GM21529 (cell line): ENCODE measurements around the gene WNT4.

Experiments used
- ATAC-seq: cut with Tn5 transposase; IDR thresholded peaks from one replicate; pipeline ENCODE4 v1.9.1; 2021; ENCODE audit not compliant: unreplicated experiment

The WNT4 gene

GRCh38 chr1:22164841-22165808 lies 22.2 kb upstream of the WNT4 start:
- ATAC-seq, result no peak

GRCh38 chr1:22163564-22163963 lies 20.7 kb upstream of the WNT4 start:
- no peak for ATAC-seq

- ATAC-seq, result no peak
These were observed 20.2 kb upstream of the WNT4 start for GRCh38 chr1:22163137-22163536.

- ATAC-seq, result no peak
These were observed 17.0 kb upstream of the WNT4 start for GRCh38 chr1:22159891-22160290.

GRCh38 chr1:22158654-22159053 lies 15.8 kb upstream of the WNT4 start:
- no peak for ATAC-seq

GRCh38 chr1:22157359-22157966 lies 14.6 kb upstream of the WNT4 start:
- ATAC-seq, result no peak

GRCh38 chr1:22155517-22155916 lies 12.6 kb upstream of the WNT4 start:
- ATAC-seq, result no peak

- no peak for ATAC-seq
These were observed 11.7 kb upstream of the WNT4 start for GRCh38 chr1:22154626-22155025.

GRCh38 chr1:22153660-22154437 lies 11.0 kb upstream of the WNT4 start:
- ATAC-seq, result no peak

- ATAC-seq, result no peak
These were observed 8.0 kb upstream of the WNT4 start for GRCh38 chr1:22150923-22151322.

GRCh38 chr1:22142315-22143064 lies 407 bp downstream of the WNT4 start:
- no peak for ATAC-seq

GRCh38 chr1:22141554-22142314 lies 1.2 kb downstream of the WNT4 start:
- no peak for ATAC-seq

GRCh38 chr1:22140694-22141093 lies 2.2 kb downstream of the WNT4 start:
- ATAC-seq, result no peak

- no peak for ATAC-seq
These were observed 3.1 kb downstream of the WNT4 start for GRCh38 chr1:22139817-22140216.

GRCh38 chr1:22139066-22139594 lies 3.8 kb downstream of the WNT4 start:
- ATAC-seq, result no peak

- ATAC-seq, result no peak
These were observed 5.7 kb downstream of the WNT4 start for GRCh38 chr1:22137004-22137720.

- no peak for ATAC-seq
These were observed 9.0 kb downstream of the WNT4 start for GRCh38 chr1:22133931-22134324.

GRCh38 chr1:22133247-22133930 lies 9.5 kb downstream of the WNT4 start:
- ATAC-seq, result no peak
